Heart left ventricle (tissue), 13 donors: Measurements from ENCODE around the gene KRT73.

Experiments
- POLR2A ChIP-seq, 2 donors: fragments of 450-650 bp; IDR thresholded peaks; one replicate each; pipeline ENCODE4 v1.6.1; 2017; ENCODE audit warnings: antibody characterized with exemption in 2 of 2, mild to moderate bottlenecking in 2 of 2, moderate library complexity in 2 of 2
- TF ChIP-seq, protein P1 (sequence below), 12 donors: fragments of 200-600 bp; sonication (generic) in 4 of 12; IDR thresholded peaks; one replicate each; pipeline versions ENCODE4 v1.5.0 to v1.8.0; 2018 to 2022; ENCODE audit warnings: antibody characterized with exemption in 12 of 12, mild to moderate bottlenecking in 5 of 12
- donor health status: ischemic (EF 13 %, LVEDD 7.1; RV severe dilation, severe dysfunction).
- donor health status: DM: no; HTN: yes; CAD: no.
- donor health status: DM: no; HTN: no; CAD: no.
- donor health status: ischemic (EF 25% LVEDD 6.9; RV normal size, moderate dysfunction).
- donor health status: ischemic (EF 25% LVEDD 5.7; RV mildly dilated, moderate dysfunction).
- donor health status: ischemic (EF 35%, LVEDD 5.7; RV mildly dilated, moderate dysfunction).
- donor health status: nonischemic (EF 11% LVEDD 7.7; RV severe dilation, severe dysfunction).
- donor health status: DM: yes; HTN: yes; CAD: no.
- donor health status: PGD.
- donor health status: ischemic (EF 29% LVEDD 5.4; RV normal size, mild dysfunction).
- donor health status: nonischemic (EF 23%, LVEDD 6.1; RV moderate dilation, normal function).

DNA sequence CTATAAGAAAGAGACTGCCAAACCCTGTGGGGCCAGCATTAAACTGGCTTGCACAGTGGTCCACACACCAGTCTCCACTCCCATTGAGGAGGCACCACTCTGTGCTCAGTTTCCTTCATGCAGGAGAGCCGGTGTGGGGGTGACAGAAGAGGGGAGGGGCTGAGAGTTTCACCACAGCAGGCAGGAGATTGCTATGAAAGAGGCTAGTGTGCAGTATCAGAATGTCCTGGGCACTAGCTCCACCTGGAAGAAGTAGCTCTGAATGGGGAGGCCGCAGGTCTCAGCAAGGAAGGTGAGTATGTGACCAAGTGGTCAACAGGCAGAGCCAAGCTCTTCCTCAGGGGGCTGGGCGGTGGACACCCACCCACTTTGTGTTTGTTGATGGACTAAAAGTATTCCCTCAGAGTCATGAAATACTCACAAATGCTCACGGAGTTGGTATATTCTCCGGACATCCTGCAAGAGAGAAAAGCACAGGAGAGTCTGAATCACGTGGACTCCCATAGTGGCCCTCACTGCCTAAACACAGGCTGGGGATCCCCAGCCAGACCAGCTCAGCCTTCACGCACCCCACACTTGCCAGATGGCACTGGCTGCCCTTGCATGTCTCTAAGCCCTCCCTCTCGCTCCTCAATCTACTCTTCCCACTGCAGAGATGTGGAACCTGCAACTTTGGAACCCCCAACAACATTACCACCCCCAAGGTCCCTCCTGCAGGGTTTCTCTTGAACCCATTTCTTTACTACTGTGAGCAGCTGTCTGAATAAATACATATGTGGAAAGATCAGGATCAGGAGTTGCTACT is 9.3 kb downstream of the KRT73 start:
- TF ChIP-seq, protein P1, sequence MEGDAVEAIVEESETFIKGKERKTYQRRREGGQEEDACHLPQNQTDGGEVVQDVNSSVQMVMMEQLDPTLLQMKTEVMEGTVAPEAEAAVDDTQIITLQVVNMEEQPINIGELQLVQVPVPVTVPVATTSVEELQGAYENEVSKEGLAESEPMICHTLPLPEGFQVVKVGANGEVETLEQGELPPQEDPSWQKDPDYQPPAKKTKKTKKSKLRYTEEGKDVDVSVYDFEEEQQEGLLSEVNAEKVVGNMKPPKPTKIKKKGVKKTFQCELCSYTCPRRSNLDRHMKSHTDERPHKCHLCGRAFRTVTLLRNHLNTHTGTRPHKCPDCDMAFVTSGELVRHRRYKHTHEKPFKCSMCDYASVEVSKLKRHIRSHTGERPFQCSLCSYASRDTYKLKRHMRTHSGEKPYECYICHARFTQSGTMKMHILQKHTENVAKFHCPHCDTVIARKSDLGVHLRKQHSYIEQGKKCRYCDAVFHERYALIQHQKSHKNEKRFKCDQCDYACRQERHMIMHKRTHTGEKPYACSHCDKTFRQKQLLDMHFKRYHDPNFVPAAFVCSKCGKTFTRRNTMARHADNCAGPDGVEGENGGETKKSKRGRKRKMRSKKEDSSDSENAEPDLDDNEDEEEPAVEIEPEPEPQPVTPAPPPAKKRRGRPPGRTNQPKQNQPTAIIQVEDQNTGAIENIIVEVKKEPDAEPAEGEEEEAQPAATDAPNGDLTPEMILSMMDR (IDR thresholded peaks at IDR 0.05), result no peak
- TF ChIP-seq POLR2A (IDR thresholded peaks at IDR 0.05), result no peak
